ENCODE data around the gene COLGALT1. TPM values are rescaled to one million over a fixed set of nuclear protein-coding genes. Genes with fewer than 3 reads are reported as not detected.

COLGALT1 gene
- total and polyA plus RNA-seq, 2 experiments from 2014 or later: 18.2 to 63.4 TPM

DNA sequence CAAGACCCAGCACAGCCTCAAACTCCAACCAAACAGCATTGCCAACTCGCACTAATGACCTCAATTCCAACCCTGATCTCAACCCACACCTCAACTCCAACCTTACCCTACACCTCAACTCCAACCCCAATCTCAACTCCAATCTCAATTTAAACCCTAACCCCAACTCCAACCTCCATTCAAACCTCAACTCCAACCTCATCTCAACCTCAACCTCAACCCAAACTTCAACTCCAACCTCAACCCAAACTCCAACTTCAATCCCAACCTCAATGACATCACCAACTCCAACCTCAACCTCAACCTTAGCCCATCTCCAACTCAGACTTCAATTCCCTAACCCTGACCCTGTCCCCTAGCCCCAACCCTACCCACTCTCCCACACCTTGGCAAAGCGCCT lies 74.3 kb downstream of the COLGALT1 start:
- H3K4me3 Mint-ChIP-seq: no peak overlapping the region
- no peak overlapping the region for H3K27ac ChIP-seq (ENCODE audit: low read depth)
- no peak for DNase-seq (ENCODE audit: low spot score)
- peaks cover 9% of the 10 kb centered on the region for H3K27me3 Mint-ChIP-seq (ENCODE audit: insufficient read depth, low read depth, poor library complexity)
- H4K20me1 ChIP-seq (replicated peaks; ENCODE audit: insufficient read depth): no peaks in the 10 kb centered on the region; the same call in 1 of the 2 replicates
- H3F3A ChIP-seq (replicated peaks; ENCODE audit: low read depth): no peaks in the 10 kb centered on the region
- no peaks in the 10 kb centered on the region for H3K36me3 ChIP-seq (ENCODE audit: insufficient read depth)
- H3K27ac Mint-ChIP-seq: no peak overlapping the region
- H3K27me3 ChIP-seq (ENCODE audit: insufficient read depth): no peaks in the 10 kb centered on the region
- no peaks in the 10 kb centered on the region for H3K4me1 ChIP-seq (ENCODE audit: insufficient read depth)
- H3K36me3 Mint-ChIP-seq (ENCODE audit: low read depth): peaks cover 30% of the 10 kb centered on the region
- no peaks in the 10 kb centered on the region for H3K9me3 Mint-ChIP-seq
- TF ChIP-seq, protein P1, sequence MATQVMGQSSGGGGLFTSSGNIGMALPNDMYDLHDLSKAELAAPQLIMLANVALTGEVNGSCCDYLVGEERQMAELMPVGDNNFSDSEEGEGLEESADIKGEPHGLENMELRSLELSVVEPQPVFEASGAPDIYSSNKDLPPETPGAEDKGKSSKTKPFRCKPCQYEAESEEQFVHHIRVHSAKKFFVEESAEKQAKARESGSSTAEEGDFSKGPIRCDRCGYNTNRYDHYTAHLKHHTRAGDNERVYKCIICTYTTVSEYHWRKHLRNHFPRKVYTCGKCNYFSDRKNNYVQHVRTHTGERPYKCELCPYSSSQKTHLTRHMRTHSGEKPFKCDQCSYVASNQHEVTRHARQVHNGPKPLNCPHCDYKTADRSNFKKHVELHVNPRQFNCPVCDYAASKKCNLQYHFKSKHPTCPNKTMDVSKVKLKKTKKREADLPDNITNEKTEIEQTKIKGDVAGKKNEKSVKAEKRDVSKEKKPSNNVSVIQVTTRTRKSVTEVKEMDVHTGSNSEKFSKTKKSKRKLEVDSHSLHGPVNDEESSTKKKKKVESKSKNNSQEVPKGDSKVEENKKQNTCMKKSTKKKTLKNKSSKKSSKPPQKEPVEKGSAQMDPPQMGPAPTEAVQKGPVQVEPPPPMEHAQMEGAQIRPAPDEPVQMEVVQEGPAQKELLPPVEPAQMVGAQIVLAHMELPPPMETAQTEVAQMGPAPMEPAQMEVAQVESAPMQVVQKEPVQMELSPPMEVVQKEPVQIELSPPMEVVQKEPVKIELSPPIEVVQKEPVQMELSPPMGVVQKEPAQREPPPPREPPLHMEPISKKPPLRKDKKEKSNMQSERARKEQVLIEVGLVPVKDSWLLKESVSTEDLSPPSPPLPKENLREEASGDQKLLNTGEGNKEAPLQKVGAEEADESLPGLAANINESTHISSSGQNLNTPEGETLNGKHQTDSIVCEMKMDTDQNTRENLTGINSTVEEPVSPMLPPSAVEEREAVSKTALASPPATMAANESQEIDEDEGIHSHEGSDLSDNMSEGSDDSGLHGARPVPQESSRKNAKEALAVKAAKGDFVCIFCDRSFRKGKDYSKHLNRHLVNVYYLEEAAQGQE (IDR thresholded peaks at IDR 0.05; ENCODE audit: unreplicated experiment): no peak
- TF ChIP-seq CREB1 (CRISPR knock-in tag; IDR thresholded peaks at IDR 0.05; ENCODE audit: low read depth): no peak
- no peak for TF ChIP-seq POLR2AphosphoS5 (IDR thresholded peaks at IDR 0.05; ENCODE audit: low read depth)
- H3K79me2 ChIP-seq (replicated peaks; ENCODE audit: insufficient read depth): no peaks in the 10 kb centered on the region
- no peaks in the 10 kb centered on the region for H3K9me2 ChIP-seq (ENCODE audit: insufficient read depth)
- ATAC-seq: no peak
- no peak overlapping the region for H2AFZ ChIP-seq
- H3K4me2 ChIP-seq: no peak overlapping the region
- H3K4me3 ChIP-seq: no peak overlapping the region
- H3K4me1 Mint-ChIP-seq: no peaks in the 10 kb centered on the region

DNA sequence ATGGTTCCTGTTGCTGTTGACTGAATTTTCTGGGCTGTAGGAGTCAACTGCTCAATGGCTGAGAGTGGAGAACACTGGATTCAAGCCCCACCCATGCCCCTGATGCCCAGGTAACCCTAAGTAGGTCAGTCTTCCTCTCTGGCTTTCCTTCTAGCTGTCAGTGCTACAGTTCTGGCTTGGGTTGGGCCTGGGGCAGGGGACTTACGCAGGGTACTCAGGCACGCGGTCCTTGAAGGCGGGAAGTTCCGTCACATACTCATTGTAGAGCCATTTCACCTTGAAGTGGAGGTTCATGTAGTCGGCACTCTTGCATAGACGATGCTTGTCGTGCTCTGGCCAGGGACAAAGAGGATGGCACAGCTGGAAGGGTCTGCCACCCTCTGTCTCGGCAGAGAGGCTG lies 77.1 kb downstream of the COLGALT1 start:
- H3K4me3 Mint-ChIP-seq: no peak overlapping the region
- DNase-seq (ENCODE audit: low spot score) (no peak), ATAC-seq (no peak)
- no peak overlapping the region for H3K4me3 ChIP-seq
- H3K9me2 ChIP-seq (ENCODE audit: insufficient read depth): no peaks in the 10 kb centered on the region
- peaks cover 5% of the 10 kb centered on the region for H3K27me3 Mint-ChIP-seq (ENCODE audit: insufficient read depth, low read depth, poor library complexity)
- no peak overlapping the region for H3K4me2 ChIP-seq
- peaks cover 26% of the 10 kb centered on the region for H3K36me3 Mint-ChIP-seq (ENCODE audit: low read depth)
- no peak overlapping the region for H3K27ac ChIP-seq (ENCODE audit: low read depth)
- H3K27me3 ChIP-seq (ENCODE audit: insufficient read depth): no peaks in the 10 kb centered on the region
- H3K27ac Mint-ChIP-seq: no peak overlapping the region
- no peaks in the 10 kb centered on the region for H3F3A ChIP-seq (replicated peaks; ENCODE audit: low read depth)
- H3K9me3 Mint-ChIP-seq: no peaks in the 10 kb centered on the region
- peaks cover 20% of the 10 kb centered on the region for H3K36me3 ChIP-seq (ENCODE audit: insufficient read depth)
- no peaks in the 10 kb centered on the region for H3K79me2 ChIP-seq (replicated peaks; ENCODE audit: insufficient read depth)
- H3K4me1 Mint-ChIP-seq: no peaks in the 10 kb centered on the region
- H4K20me1 ChIP-seq (replicated peaks; ENCODE audit: insufficient read depth): no peaks in the 10 kb centered on the region; the same call in 1 of the 2 replicates
- no peaks in the 10 kb centered on the region for H3K4me1 ChIP-seq (ENCODE audit: insufficient read depth)
- H2AFZ ChIP-seq: no peak overlapping the region
- TF ChIP-seq NANOG (IDR thresholded peaks at IDR 0.05; ENCODE audit: borderline replicate concordance) (no peak), JUNB (IDR thresholded peaks at IDR 0.05; ENCODE audit: unreplicated experiment) (no peak), EZH2phosphoT487 (IDR thresholded peaks at IDR 0.05; ENCODE audit: unreplicated experiment) (no peak), EZH2 (IDR thresholded peaks at IDR 0.05; ENCODE audit: low read depth, unreplicated experiment) (no peak)
- TF ChIP-seq, protein P2, sequence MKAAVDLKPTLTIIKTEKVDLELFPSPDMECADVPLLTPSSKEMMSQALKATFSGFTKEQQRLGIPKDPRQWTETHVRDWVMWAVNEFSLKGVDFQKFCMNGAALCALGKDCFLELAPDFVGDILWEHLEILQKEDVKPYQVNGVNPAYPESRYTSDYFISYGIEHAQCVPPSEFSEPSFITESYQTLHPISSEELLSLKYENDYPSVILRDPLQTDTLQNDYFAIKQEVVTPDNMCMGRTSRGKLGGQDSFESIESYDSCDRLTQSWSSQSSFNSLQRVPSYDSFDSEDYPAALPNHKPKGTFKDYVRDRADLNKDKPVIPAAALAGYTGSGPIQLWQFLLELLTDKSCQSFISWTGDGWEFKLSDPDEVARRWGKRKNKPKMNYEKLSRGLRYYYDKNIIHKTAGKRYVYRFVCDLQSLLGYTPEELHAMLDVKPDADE (IDR thresholded peaks at IDR 0.05): no peak
- TF ChIP-seq, protein P3, sequence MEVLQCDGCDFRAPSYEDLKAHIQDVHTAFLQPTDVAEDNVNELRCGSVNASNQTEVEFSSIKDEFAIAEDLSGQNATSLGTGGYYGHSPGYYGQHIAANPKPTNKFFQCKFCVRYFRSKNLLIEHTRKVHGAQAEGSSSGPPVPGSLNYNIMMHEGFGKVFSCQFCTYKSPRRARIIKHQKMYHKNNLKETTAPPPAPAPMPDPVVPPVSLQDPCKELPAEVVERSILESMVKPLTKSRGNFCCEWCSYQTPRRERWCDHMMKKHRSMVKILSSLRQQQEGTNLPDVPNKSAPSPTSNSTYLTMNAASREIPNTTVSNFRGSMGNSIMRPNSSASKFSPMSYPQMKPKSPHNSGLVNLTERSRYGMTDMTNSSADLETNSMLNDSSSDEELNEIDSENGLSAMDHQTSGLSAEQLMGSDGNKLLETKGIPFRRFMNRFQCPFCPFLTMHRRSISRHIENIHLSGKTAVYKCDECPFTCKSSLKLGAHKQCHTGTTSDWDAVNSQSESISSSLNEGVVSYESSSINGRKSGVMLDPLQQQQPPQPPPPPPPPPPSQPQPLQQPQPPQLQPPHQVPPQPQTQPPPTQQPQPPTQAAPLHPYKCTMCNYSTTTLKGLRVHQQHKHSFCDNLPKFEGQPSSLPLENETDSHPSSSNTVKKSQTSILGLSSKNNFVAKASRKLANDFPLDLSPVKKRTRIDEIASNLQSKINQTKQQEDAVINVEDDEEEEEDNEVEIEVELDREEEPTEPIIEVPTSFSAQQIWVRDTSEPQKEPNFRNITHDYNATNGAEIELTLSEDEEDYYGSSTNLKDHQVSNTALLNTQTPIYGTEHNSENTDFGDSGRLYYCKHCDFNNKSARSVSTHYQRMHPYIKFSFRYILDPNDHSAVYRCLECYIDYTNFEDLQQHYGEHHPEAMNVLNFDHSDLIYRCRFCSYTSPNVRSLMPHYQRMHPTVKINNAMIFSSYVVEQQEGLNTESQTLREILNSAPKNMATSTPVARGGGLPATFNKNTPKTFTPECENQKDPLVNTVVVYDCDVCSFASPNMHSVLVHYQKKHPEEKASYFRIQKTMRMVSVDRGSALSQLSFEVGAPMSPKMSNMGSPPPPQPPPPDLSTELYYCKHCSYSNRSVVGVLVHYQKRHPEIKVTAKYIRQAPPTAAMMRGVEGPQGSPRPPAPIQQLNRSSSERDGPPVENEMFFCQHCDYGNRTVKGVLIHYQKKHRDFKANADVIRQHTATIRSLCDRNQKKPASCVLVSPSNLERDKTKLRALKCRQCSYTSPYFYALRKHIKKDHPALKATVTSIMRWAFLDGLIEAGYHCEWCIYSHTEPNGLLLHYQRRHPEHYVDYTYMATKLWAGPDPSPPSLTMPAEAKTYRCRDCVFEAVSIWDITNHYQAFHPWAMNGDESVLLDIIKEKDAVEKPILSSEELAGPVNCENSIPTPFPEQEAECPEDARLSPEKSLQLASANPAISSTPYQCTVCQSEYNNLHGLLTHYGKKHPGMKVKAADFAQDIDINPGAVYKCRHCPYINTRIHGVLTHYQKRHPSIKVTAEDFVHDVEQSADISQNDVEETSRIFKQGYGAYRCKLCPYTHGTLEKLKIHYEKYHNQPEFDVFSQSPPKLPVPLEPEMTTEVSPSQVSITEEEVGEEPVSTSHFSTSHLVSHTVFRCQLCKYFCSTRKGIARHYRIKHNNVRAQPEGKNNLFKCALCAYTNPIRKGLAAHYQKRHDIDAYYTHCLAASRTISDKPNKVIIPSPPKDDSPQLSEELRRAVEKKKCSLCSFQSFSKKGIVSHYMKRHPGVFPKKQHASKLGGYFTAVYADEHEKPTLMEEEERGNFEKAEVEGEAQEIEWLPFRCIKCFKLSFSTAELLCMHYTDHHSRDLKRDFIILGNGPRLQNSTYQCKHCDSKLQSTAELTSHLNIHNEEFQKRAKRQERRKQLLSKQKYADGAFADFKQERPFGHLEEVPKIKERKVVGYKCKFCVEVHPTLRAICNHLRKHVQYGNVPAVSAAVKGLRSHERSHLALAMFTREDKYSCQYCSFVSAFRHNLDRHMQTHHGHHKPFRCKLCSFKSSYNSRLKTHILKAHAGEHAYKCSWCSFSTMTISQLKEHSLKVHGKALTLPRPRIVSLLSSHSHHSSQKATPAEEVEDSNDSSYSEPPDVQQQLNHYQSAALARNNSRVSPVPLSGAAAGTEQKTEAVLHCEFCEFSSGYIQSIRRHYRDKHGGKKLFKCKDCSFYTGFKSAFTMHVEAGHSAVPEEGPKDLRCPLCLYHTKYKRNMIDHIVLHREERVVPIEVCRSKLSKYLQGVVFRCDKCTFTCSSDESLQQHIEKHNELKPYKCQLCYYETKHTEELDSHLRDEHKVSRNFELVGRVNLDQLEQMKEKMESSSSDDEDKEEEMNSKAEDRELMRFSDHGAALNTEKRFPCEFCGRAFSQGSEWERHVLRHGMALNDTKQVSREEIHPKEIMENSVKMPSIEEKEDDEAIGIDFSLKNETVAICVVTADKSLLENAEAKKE (CRISPR knock-in tag; IDR thresholded peaks at IDR 0.05): no peak
